H1 (cell line): Measurements from ENCODE around the gene ATP5F1E. TPM values are rescaled to one million over a fixed set of nuclear protein-coding genes. Genes with fewer than 3 reads are reported as not detected.

Experiments
- EZH2 ChIP-seq: fragments of 200-600 bp; sonication (generic); IDR thresholded peaks from 2 replicates; pipeline ENCODE4 v1.7.1; 2012; ENCODE audit warnings: low read depth, mild to moderate bottlenecking, moderate library complexity, low read length, inconsistent platforms; ENCODE audit not compliant: severe bottlenecking
- NANOG ChIP-seq: IDR thresholded peaks from 2 replicates; pipeline ENCODE4 v1.6.1; 2011; ENCODE audit warnings: low read length, low read depth, mild to moderate bottlenecking, inconsistent platforms; ENCODE audit not compliant: insufficient read depth, poor library complexity, severe bottlenecking
- polyA plus RNA-seq, 7 experiments: library from polyadenylated mRNA; depleted of rRNA in 3 of 7; stranded (reverse) in 5 of 7; unstranded in 2 of 7; fragments of >200 nt in 5 of 7; fragments of 200-250 nt in 2 of 7; gene quantifications; 1 replicate in 5 of 7; 2 replicates in 1 of 7; 4 replicates in 1 of 7; pipeline versions ENCODE4 v1.2.1 to v1.2.3, GENCODE V29; 2011 to 2013; ENCODE audit warnings: missing spikeins in 2 of 7, mixed read lengths in 2 of 7
- total RNA-seq: library from RNA; stranded (reverse); fragmentation: NEBNext Ultra II Directional; extraction: Animal tissue kit (Norgen Biotek cat#: 25700); gene quantifications from 2 replicates; pipeline ENCODE4 v1.2.1, GENCODE V29; 2021

Gene ATP5F1E
- total and polyA plus RNA-seq, 2 of the 8 experiments (the other 6 are each of a cell fraction or from before 2014, with no cell fraction given) = 15.7 to 47.8 TPM

- no peak for TF ChIP-seq EZH2
- TF ChIP-seq NANOG = no peak
Measured at GRCh38 chr20:58986968-58987517, 45.1 kb downstream of the ATP5F1E start (continued).
